Daoy (cell line): ENCODE measurements around the gene HESX1. TPM values are rescaled to one million over a fixed set of nuclear protein-coding genes. Genes with fewer than 3 reads are reported as not detected.

Experiments used
- DNase-seq: peaks from one replicate; pipeline ENCODE4 v3.0.0-alpha.2; 2015; ENCODE audit warnings: low read depth
- total RNA-seq: library from RNA; depleted of rRNA; stranded (reverse); fragments of >200 nt; shearing (Covaris generic); gene quantifications from 2 replicates; pipeline ENCODE4 v1.2.3, GENCODE V29; 2014; rRNA removed

Gene HESX1
- total RNA-seq, result 0.11 TPM in 1 of 2 replicates, not detected in the other

DNA sequence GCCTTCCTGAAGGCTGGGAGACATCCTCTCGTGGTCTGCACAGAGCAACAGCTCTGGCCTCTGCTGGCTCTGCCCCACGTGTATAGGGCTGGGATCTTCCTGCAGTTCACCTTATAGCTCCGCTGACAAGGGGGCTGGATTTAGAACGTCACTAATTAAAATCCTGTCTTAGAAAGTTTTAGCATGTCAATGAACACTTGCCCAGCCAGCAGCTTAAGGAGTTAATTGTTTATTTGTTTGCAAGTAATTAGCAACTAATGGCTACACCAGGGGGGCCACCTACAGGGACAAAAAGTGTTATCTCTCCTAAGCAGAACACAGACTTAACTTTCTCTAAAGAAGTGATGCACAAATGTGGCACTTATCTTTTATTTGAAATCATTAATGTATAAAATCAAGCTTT, at the start of gene HESX1:
TSS of gene HESX1 (minus strand) at position 84 of the 403 bp plus-strand sequence. CDS start at position 24, 60 bp downstream.
- DNase-seq, result no peak

DNA sequence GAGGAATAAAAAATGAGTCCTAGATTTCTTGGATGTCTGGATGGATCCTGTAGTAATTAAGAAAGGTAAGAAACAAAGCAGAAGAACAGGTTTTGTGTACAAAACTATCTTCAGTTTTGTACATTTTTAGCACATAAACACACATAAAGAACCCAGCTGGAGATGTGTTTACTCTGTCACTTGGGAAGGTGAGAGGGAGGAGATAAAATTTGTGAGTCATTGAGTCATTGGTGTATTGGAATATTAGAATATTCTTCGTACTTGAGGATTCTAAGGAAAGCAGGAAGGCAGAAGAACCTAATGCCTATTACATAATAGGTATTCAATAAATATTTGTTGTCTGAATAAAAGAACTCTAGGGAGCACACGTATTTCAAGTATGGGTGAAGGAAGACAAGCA, 45.2 kb upstream of the HESX1 start:
- no peak for DNase-seq

DNA sequence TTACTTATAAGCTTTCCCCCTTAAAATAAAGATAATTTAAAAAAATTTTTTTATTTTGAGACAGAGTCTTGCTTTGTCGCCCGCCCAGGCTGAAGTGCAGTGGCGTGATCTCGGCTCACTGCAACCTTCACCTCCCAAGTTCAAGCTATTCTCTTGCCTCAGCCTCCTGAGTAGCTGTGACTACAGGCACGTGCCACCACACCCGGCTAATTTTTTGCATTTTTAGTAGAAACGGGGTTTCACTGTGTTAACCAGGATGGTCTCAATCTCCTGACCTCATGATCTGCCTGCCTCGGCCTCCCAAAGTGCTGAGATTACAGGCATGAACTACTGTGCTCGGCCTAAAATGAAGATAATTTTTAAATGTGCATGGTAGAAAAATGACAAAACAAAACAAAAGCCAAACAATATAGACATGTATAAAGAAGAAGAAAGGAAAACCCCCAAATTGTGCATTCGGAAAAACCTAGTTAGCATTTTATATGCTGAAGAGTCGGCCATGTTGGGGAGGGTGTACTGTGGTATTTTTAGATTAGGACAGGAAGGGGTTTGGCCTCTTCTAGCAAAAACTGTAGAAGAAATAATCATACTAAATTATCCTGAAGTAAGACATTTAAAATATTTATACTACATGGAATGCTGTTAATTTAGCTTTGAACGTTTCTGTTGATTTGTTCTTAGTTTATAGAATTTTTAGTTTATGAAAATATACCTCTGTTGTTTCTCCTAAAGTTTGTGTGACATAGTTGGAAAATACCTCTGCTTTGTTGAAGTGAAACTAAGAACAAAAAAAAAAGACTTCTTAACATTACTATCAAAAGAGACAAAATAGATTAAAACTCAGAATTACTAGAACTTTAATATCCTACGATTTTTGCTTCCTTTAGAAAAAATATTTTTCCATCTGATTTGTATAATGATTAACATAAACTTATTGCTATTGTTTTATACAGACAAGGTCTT, 35.1 kb upstream of the HESX1 start:
- no peak for DNase-seq

DNA sequence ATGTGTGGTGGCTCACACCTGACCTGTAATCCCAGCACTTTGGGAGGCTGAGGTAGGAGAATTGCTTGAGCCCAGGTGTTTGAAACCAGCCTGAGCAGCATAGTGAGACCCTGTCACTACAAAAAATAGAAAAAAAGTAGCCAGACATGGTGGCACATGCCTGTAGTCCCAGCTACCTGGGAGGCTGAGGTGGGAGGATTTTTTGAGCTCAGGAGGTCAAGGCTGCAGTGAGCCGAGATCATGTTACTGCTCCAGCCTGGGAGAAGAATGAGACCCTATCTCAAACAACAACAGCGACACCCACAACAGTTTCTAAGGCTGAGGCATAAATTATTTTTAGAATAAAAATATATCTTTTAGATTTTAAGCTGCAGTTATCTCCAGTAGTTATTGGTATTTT, 34.0 kb upstream of the HESX1 start:
- DNase-seq, result no peak

DNA sequence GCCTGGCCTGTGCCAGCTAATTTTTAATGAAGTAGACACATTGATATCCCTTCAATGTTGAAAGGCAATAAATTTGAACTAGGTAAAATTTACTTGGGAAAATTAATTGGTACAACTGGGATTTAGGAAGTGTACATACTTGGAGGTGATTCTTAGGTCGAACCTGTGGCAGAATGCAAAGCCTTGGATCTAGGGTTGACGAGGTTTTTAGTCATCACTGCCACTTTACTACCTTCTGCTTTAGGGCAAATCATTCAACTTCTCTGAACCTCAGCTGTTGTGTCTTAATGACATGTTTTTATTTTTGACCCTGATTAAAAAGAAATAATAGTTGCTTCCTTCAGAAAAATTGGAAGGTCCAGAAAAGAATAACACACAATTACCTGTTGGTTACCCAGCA, 30.2 kb upstream of the HESX1 start:
- DNase-seq, result peak; percentile 3

DNA sequence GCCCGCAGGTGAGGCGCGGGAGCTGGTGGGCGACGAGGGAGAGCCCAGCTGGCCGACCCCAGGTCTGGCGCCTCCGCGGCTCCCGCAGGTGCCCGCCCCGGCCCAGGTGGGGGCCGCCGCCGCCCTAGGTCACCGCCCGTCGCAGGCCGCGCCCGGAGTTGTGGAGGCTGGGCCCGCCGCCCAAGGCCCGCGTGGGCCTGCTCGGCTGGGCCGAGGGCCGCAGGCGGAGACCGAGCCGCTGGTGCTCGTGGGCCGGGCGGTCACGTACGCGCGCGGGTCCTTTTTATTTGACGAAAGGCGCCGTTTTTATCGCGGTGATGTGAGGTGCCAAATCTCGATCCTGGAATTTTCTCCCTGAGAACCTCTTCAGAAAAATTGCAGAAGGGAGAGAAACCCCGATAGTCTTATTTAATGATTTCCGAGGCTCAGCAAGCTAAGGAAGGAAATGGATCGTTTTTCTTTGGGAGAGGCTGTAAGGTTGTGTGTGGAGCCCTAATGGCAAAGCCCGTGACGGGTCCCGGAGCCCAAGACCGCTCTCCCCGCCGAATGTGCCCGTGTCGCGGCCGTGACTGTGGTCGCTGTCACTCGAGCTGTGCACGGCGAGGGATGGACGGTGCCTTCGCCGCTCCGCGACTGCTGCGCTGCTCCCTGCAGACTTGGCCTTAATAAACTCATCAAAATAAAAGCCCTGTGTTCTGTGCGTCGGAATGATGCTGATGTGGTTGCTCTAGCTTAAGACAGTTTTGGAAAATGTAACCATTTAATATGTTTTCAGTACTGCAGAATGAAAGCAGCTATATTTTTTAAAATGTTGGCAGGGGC, 28.4 kb upstream of the HESX1 start:
- DNase-seq, result peak; percentile 19

DNA sequence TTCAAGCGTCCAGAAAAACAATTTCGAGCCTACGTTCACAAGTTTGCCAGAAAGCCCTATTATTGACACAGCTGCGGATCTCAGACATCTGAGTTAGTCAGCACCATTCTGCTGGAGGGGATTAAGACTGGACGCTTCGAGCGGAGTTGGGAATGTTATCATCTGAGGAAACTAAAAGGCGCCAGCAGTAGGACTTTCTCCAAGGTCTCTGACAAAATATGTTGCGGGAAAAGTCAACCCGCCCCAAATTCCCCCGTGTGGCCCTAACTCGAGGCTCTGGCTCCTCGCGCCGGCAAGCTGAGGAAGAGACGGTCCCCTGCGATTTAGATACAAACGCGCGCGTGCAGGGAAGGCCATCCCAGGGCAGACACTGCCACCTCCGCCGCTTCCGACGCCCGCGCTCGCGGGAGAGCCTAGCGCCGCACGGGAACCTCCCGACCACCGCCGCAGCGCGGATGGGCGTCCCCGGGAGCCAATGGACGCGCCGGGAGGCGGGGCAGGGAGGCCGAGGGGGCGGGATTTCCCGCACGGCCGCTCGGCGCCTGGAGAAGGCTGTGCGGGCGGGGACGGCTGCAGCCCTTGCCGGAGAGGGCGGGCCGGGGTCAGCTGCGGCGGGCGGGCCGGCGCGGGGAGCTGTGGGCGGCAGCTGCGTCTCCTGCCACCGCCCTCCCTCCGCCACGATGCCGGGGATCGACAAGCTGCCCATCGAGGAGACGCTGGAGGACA, 27.6 kb upstream of the HESX1 start, which contains the start of gene APPL1:
TSS of gene APPL1 (plus strand) at position 526 of the 726 bp plus-strand sequence. CDS start at position 681, 155 bp downstream.
- DNase-seq, result peak; percentile 93

DNA sequence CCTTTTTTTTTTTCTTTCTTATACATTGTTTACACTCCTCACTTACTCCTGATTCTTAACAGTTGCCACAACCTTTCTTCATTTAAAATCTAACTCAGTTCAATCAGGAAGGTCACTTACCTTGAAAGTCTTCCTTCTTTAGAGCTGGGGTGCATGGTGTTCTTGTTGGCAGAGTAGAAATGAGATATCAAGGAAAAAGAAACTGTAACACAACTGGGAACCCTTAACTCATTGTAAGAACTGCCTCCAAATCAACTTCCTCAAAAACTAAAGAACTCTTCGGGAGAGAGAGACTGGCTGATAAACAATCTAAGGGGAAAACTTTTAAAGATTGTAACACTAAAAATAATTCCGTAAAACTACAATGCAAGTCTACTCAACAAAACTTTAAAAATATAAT, 26.4 kb upstream of the HESX1 start:
- no peak for DNase-seq

DNA sequence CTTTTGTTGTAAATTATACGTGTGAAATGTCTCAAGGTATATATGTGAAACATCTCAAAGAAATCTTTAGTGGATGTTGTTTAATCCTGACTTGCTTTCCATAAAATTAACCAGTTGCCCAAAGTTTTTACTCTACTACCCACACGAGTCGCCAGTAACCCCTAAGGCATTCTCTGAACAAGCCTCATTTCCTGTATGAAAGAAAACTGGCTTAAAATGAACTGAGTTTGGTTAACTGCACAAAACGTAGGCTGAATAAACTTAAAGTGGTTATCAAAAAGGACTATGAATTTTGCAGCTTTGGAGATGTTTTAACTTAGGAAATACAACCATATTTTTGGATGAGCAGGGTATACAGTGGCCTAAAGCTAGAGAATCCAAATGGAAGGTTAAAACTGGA, 25.1 kb upstream of the HESX1 start:
- DNase-seq, result peak; percentile 6

DNA sequence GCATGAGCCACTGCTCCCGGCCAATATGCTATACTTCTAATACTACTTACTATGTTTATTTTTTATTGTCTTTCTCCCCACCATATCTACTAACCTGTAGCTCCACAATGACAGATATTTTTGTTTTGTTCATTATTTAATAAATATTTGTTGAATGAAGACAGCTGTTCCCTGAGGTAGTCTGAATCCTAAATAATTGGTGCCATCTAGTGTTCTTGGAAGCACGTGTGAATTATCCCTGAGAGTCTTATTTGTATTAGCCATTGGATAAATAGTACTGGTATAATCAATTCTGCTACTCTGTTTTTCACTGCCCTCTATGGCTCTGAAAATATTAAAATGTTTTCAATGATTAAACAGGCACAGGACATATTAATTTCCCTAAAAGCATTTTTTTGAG, 22.1 kb upstream of the HESX1 start:
- DNase-seq, result no peak

DNA sequence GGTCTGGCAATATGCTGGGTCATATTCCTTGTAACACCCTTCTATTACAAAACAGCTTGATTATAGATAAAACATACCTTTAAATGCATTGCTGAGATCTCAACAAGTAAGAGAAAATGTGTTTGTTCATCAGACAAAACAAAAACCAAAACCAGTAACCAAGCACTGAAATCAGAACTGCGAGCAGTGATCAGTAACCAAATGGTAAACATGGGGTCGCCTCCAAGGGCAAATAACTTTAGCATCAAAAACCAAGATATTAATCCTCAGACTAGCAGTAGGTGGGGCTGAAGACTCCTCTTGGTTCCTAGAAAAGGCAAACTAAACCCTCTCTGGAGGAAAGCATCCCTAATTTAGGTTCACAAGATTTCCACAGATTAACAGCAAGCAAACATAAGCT, 6.6 kb upstream of the HESX1 start:
- DNase-seq, result no peak

DNA sequence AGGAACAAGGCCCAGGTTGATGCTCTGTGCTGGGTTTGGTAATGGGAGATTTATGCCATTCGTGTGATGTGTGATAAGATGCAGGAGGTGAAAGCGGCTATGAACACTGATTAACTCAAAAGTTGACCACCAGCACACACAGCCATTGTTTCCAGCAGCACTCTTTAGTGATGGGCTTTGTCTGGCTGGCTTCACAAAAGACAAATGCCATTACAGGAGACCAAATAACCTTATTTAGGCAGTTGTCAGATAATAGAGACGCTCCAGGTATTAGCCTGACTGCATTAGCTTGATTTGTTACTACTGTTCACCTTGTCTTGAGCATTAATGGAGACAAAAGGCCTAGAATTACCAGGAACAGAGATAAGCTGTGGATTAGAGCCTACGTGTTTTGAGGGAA, 5.1 kb downstream of the HESX1 start:
- no peak for DNase-seq

DNA sequence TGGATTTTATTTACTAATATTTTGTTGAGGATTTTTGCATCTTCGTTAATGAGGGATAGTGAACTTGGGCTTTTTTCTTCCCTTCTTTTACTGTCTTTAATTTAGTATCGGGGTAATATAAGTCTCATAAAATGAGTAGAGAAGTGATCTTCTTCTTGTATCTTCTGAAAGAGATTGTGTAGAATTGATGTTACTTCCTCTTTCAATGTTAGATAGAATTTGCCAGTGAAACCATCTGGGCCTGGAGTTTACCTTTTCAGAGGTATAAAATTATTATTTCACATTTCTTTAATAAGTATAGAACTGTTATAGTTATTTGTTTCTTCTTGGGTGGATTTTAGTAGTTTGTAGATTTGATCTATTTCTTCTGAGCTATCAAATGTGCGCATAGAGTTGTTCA, 7.8 kb downstream of the HESX1 start:
- no peak for DNase-seq

DNA sequence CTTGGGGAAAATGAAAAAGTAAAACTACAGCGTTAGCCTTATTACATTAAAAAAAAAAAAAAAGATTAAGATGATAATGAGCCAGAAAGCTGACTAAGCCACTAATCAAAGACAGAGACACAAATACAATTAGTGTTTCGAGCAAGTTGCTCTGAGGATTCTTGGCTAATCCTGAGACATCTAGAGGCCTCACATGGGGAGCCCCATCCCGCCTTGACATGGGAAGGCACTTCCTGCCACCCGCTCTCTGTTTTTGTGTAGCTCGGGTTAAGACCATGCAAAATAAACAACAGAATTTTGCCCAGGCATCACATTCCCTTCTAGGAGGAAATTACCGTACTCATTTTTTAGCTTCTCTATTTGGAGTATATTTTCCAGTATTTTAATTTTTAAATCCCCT, 15.3 kb downstream of the HESX1 start:
- DNase-seq, result no peak

DNA sequence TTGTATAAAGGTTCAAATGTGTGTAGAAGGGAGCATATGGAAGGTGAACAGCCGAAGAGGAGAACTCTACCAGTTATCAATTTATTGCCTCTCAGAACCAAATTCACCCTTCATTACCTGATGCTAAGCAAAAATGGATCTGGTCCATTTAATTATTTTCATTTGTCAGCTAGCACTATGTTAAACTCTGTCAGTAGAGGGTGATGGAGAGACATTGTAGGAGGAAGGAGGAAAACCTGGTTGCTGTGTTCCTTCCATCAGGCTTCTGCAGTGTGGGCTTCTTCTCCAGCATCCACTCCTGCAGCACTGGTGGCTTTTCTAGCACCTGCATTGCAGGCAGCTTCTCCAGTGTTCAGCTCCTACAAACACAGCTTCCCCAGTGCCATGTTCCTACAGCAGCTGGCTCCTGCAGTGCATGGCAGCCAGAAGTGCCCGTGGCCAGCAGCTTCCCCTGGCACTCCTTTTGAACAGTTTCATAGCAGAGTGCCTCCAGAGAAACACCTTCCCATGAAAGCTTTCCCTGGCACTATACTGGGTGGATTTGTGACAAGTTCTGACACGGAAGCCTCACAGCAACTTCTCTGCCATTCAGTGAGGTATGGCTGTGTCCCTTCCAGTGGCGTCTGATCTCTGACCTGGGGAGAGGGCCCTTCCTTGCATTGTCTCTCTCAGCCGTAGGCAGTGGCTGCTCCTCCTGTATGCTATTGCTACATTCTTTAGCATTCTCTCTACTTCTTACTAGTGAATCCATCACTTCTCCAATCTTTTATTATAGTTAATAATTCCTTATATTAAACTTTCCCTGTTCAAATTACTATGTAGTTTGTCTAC, 20.0 kb downstream of the HESX1 start:
- DNase-seq, result no peak

DNA sequence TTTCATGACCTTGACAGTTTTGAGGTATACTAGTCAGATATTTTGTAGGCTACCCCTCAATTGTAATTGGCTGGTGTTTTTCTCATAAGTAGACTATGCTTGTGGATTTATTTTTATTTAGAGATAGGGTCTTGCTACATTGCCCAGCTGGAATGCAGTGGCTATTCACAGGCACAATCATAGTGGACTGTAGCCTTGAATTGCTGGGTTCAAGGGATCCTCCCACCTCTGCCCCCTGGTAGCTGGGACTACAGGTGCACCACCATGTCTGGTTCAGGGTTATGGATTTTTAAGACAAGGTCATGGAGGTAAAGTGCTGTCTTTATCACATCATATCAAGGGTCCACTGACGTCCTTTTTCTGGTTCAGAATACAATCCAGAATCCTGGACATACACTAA, 23.7 kb downstream of the HESX1 start:
- DNase-seq, result no peak

DNA sequence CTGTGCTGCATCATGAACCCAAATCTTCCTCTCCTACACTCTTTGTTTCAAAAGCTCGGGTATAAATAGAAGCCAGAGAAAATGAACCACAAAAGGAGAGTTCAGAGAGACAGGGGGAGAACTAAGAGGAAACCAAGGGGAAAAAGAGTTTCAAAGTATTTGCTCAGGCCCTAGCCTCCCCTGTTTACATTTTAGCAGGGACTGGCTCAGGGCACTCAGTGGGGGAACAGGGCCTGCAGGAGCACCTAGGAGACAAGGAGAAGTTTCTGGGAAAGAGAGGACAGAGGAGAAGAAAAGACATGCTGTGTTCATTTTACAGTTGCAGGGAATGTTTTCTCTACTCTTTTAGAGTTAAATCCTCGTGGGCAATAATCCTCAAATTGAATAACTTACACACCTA, 26.1 kb downstream of the HESX1 start:
- DNase-seq, result no peak

DNA sequence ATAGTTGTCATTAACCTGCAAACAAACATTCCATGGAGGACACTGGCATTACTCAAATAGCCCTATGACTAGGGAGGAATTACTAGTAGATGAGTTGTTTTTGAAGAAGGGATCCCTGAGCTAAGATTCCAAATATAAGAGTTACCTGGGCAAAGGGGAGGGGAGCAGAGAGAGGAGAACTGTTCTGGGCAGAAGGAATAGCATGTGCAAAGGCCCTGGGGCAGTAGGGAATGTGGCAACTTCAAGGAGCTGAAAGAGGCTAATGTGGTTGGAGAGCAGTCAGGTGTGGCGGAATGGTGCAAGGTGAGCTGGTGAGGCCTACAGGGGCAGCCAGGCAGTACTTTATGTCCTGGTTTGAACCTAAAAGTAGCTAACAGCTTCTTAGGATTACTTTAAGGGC, 28.8 kb downstream of the HESX1 start:
- DNase-seq, result no peak

DNA sequence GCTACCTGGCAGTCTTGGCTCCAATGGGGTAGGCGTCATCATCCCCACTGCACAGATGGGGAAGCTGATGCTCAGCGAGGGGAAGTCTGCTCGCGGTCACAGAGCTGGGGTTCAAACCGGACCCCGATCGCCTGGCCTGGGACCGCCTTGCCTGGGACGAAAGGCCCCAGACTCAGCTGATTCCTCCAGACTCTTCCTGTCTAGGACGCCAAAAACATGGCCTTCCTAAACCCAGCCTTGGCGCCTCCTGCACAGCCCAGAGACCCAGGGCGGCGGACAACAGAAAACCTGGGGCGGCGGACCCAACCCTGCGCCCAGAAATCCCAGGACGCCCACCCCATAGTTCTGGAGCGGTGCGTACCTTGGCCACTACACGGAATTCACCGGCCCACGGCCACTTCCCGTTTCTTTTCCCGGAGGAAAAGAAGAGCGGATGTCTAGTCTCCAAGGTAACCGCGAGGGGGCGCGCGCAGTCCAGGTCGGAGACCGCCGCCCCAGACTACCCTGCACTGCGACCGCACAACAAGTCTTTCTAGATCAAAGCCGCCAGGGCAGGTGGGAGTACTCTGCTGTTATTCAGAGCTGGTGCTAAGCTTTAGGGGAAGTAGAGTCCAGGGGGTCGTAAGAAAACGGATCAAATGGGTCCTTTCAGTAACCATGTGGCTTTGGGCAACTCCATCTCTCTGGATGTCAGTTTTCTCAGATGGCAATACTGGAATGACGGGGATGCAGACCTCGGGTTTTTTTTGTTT, 29.7 kb downstream of the HESX1 start:
- DNase-seq, result peak; percentile 83

DNA sequence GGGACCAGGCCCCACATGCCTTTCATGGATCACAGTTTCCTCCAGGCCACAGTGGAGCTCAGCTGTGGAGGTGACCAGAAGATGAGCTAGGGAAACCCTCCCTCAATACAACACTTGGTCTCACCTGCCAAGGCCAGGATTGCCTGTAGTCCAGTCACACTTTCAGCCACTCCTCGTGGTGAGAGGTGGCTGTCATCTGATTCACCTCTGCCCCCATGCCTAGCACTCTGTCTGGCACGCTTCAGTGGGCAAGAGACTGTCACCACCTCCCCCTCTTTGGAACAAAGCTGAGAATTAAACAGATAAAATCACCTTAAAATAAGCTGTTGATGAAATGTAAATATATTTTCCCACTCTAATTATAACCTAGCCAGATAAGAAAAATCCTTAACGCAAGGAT, 30.7 kb downstream of the HESX1 start:
- no peak for DNase-seq
